K562 (cell line): Measurements from ENCODE around the gene SPCS3. TPM values are rescaled to one million over a fixed set of nuclear protein-coding genes. Genes with fewer than 3 reads are reported as not detected.

ENCODE experiments used
- ATAC-seq: fragments of 200-7000 bp; cut with Tn5 transposase; 3 replicates; pipeline ENCODE4 v1.9.1; 2020; ENCODE audit warnings: moderate library complexity
- BruUV-seq: library from RNA; stranded (reverse); fragments of 400-500 nt; replicated peaks from 2 replicates; lab custom pipeline; 2021; lab: Mats Ljungman, UMichigan
- CTCF ChIA-PET: fragments of 300-600 bp; formaldehyde crosslinking; extraction: SDS; loops from one replicate; lab custom pipeline; 2021; ENCODE audit warnings: low intra/inter-chr PET ratio; lab: Yijun Ruan, JAX
- POLR2A ChIA-PET: fragments of 300-600, 350-650 bp; sonication (Branson Sonifier 250); formaldehyde crosslinking; extraction: SDS; loops from one replicate; lab custom pipeline; 2021; ENCODE audit warnings: antibody characterized with exemption, inconsistent platforms; lab: Yijun Ruan, JAX
- DNase-seq, 4 experiments: peaks; one replicate each; pipeline versions ENCODE4 v3.0.0 to v3.0.0-alpha.2; 2011 to 2018; ENCODE audit warnings: low spot score in 3 of 4, mixed read lengths in 3 of 4; ENCODE audit errors: extremely low read depth in 1 of 4
- FAIRE-seq: peaks from 2 replicates; lab custom pipeline; 2011; peaks lifted over from hg19 to GRCh38; lab: Jason Lieb, UNC
- H2AFZ ChIP-seq: 2 replicates; pipeline ENCODE4 v1.6.0; 2011; ENCODE audit warnings: low read depth, low read length, control low read depth, inconsistent platforms
- H3K27ac ChIP-seq: fragments of 200-600 bp; 3 replicates; pipeline ENCODE4 v1.8.0; 2011; ENCODE audit warnings: low read depth, mild to moderate bottlenecking, control low read depth, inconsistent platforms, low read length, moderate library complexity, mixed read lengths; ENCODE audit errors: extremely low read depth
- H3K27me3 ChIP-seq, 2 experiments: fragments of 300-600 bp in 1 of 2; 2 replicates in 1 of 2; 3 replicates in 1 of 2; pipeline versions ENCODE4 v1.6.0 to v1.8.0; 2011; ENCODE audit warnings: inconsistent platforms in 2 of 2, low read length in 2 of 2, mild to moderate bottlenecking in 1 of 2, mixed read lengths in 1 of 2, moderate library complexity in 1 of 2; ENCODE audit not compliant: control insufficient read depth in 2 of 2, insufficient read depth in 2 of 2
- H3K36me3 ChIP-seq: fragments of 300-600 bp; 3 replicates; pipeline ENCODE4 v1.8.0; 2011; ENCODE audit warnings: mild to moderate bottlenecking, low read length, inconsistent platforms; ENCODE audit not compliant: control insufficient read depth, insufficient read depth
- H3K4me1 ChIP-seq, 2 experiments: fragments of 200-600 bp in 1 of 2; replicated peaks in 1 of 2; 2 replicates in 1 of 2; 3 replicates in 1 of 2; pipeline versions ENCODE4 v1.5.1 to v1.8.0; 2011; ENCODE audit warnings: inconsistent platforms in 2 of 2, low read length in 2 of 2, mild to moderate bottlenecking in 1 of 2, mixed read lengths in 1 of 2, moderate library complexity in 1 of 2; ENCODE audit not compliant: control insufficient read depth in 2 of 2, insufficient read depth in 2 of 2
- H3K4me2 ChIP-seq: 2 replicates; pipeline ENCODE4 v1.6.1; 2011; ENCODE audit warnings: low read length, control low read depth, inconsistent platforms, mixed read lengths; ENCODE audit not compliant: insufficient read depth
- H3K4me3 ChIP-seq: fragments of 200-600 bp; sonication (generic), shearing (Covaris generic); 2 replicates; pipeline ENCODE4 v1.5.1; 2016; ENCODE audit warnings: control low read depth, inconsistent platforms
- H3K79me2 ChIP-seq: fragments of 200-600 bp; 3 replicates; pipeline ENCODE4 v1.8.0; 2011; ENCODE audit warnings: low read length, inconsistent platforms; ENCODE audit not compliant: control insufficient read depth, insufficient read depth
- H3K9ac ChIP-seq, 2 experiments: 2 replicates each; pipeline versions ENCODE4 v1.6.0 to v1.6.1; 2011; ENCODE audit warnings: low read depth in 2 of 2, low read length in 2 of 2, control low read depth in 1 of 2, inconsistent platforms in 1 of 2, mild to moderate bottlenecking in 1 of 2, mixed read lengths in 1 of 2; ENCODE audit not compliant: insufficient read depth in 1 of 2
- H3K9me1 ChIP-seq: one replicate; pipeline ENCODE4 v1.6.0; 2011; ENCODE audit warnings: inconsistent platforms, mild to moderate bottlenecking, low read length, moderate library complexity; ENCODE audit not compliant: control insufficient read depth, insufficient read depth
- H3K9me3 ChIP-seq: replicated peaks from 2 replicates; pipeline ENCODE4 v1.5.1; 2011; ENCODE audit warnings: low read depth, low read length, inconsistent platforms; ENCODE audit not compliant: control insufficient read depth, insufficient read depth
- H4K20me1 ChIP-seq: replicated peaks from 2 replicates; pipeline ENCODE4 v1.6.1; 2011; ENCODE audit warnings: low read length, inconsistent platforms, mixed read lengths; ENCODE audit not compliant: control insufficient read depth, insufficient read depth
- ATF3 ChIP-seq, 2 experiments: fragments of 450-650 bp in 1 of 2; sonication (generic) in 1 of 2; formaldehyde crosslinking in 1 of 2; IDR thresholded peaks in 1 of 2; conservative IDR thresholded peaks in 1 of 2; 2 replicates each; pipeline versions ENCODE4 v1.6.1 to v1.8.1; 2016 to 2023; ENCODE audit warnings: mild to moderate bottlenecking in 2 of 2, moderate library complexity in 2 of 2, inconsistent platforms in 1 of 2, missing genetic modification reagents in 1 of 2
- CBFA2T2 ChIP-seq: fragments of 450-650 bp; conservative IDR thresholded peaks from 2 replicates; pipeline ENCODE4 v1.6.1; 2017; ENCODE audit warnings: mild to moderate bottlenecking
- CHD1 ChIP-seq: fragments of 200-600 bp; sonication (generic); IDR thresholded peaks from one replicate; pipeline ENCODE4 v1.6.1; 2012; ENCODE audit warnings: mild to moderate bottlenecking, moderate library complexity, low read length, inconsistent platforms
- DNMT1 ChIP-seq: fragments of 450-650 bp; IDR thresholded peaks from 2 replicates; pipeline ENCODE4 v1.6.1; 2016; ENCODE audit warnings: antibody characterized with exemption, mild to moderate bottlenecking
- E2F5 ChIP-seq: sonication (generic); formaldehyde crosslinking; IDR thresholded peaks from 2 replicates; pipeline ENCODE4 v1.8.0; 2022; ENCODE audit warnings: mild to moderate bottlenecking, missing genetic modification reagents
- EP400 ChIP-seq: fragments of 450-650 bp; IDR thresholded peaks from 2 replicates; pipeline ENCODE4 v1.6.1; 2017; ENCODE audit warnings: antibody characterized with exemption, mild to moderate bottlenecking, moderate library complexity
- HNRNPK ChIP-seq: fragments of 200-400 bp; formaldehyde crosslinking; IDR thresholded peaks from one replicate; pipeline ENCODE4 v1.6.1; 2018; ENCODE audit warnings: mild to moderate bottlenecking, low read depth, low read length; ENCODE audit not compliant: poor library complexity, severe bottlenecking
- PHF21A ChIP-seq: fragments of 450-650 bp; IDR thresholded peaks from 2 replicates; pipeline ENCODE4 v1.6.1; 2017; ENCODE audit warnings: low read depth, borderline replicate concordance
- SMAD2 ChIP-seq: fragments of 150-350 bp; IDR thresholded peaks from 2 replicates; pipeline ENCODE4 v1.6.1; 2014; ENCODE audit warnings: low read depth, mild to moderate bottlenecking, low read length
- TCF7 ChIP-seq: sonication (generic); IDR thresholded peaks from 2 replicates; pipeline ENCODE4 v1.6.1; 2016; ENCODE audit warnings: antibody characterized with exemption, borderline replicate concordance
- ZNF518B ChIP-seq: fragments of 250-450 bp; sonication (Bioruptor Pico); IDR thresholded peaks from 2 replicates; pipeline ENCODE4 v1.5.0; 2021; ENCODE audit warnings: mild to moderate bottlenecking, moderate library complexity
- ZNF561 ChIP-seq: fragments of 450-650 bp; formaldehyde crosslinking; conservative IDR thresholded peaks from 2 replicates; pipeline ENCODE4 v1.4.0; 2020; ENCODE audit warnings: mild to moderate bottlenecking, moderate library complexity
- WGBS: fragments of 100-300 bp; shearing (Covaris generic); methylation state at CpG from one replicate; pipeline ENCODE4 v1.1.6; 2016; ENCODE audit warnings: low coverage, mixed read lengths; ENCODE audit not compliant: insufficient coverage; ENCODE audit errors: missing lambda C conversion rate; 5-methylcytosine and 5-hydroxymethylcytosine counted together
- in situ Hi-C: fragments of 300-500 bp; cut with MboI; formaldehyde crosslinking; loops from 4 replicates; pipeline ENCODE4 v1.15.0; 2018; ENCODE audit warnings: inconsistent platforms, mixed read lengths
- intact Hi-C: fragments of 100-400 bp; cut with micrococcal nuclease; formaldehyde crosslinking; loops from 2 replicates; pipeline ENCODE4 v1.14.2; 2022
- polyA plus RNA-seq, 8 experiments: library from polyadenylated mRNA; depleted of rRNA in 4 of 8; stranded (reverse) in 5 of 8; unstranded in 3 of 8; fragments of >200 nt; fragmentation: Nextera tagmentation in 2 of 8; fragmentation: Illumina TruSeq in 1 of 8; extraction: Ambion mirVana in 2 of 8; extraction: Trizol in 1 of 8; gene quantifications; 2 replicates each; pipeline versions ENCODE4 v1.2.1 to v1.2.3, GENCODE V29; 2011 to 2014; ENCODE audit warnings: inconsistent platforms in 1 of 8, missing spikeins in 1 of 8
- total RNA-seq, 7 experiments: library from RNA; depleted of rRNA in 6 of 7; stranded (reverse); fragments of >200 nt in 6 of 7; fragmentation: Illumina TruSeq in 2 of 7; extraction: Trizol in 2 of 7; gene quantifications; 2 replicates each; pipeline versions ENCODE4 v1.2.1 to v1.2.3, GENCODE V29; 2011 to 2021; ENCODE audit warnings: low replicate concordance in 1 of 7

SPCS3 gene
- total and polyA plus RNA-seq, 9 of the 15 experiments (the other 6 are each of a cell fraction or from before 2014, with no cell fraction given): 64.6 to 196 (median 85.4) TPM

DNA sequence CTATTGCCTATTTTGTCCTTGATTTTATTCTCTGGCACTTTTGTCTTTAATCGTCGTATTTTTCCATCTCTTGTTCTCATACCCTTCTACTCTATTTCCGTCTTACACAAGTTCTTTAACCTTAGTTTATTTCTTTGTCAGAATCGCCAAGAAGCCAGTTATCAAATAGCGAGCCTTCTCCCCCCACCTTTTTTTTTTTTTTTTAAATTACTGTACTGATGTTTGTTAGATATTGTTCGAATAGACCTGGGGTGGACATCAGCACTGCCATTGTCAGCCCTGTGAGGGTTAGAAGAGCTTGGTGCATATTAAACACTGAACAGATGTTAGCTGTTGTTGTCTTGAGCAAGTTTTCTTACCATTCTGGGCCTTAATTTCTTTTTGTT lies 1.2 kb downstream of the SPCS3 start:
- POLR2A ChIA-PET: interaction anchor here (0.8 kb wide), 1 partner anchor 10 kb away, joined by 3 read pairs; no protein-coding TSS in a partner anchor
- no peaks in the 10 kb centered on the region for H3K27me3 ChIP-seq
- intact Hi-C loops: loop anchor here (10.0 kb wide), 1 partner anchor 1666 kb away; no protein-coding TSS in a partner anchor
- TF ChIP-seq TCF7 (no peak), CHD1 (peak; percentile 24), ATF3 (IDR thresholded peaks at IDR 0.05) (no peak), ATF3 (CRISPR knock-in tag; conservative IDR thresholded peaks at IDR 0.05) (no peak), ZNF518B (CRISPR knock-in tag) (no peak), DNMT1 (no peak), ZNF561 (no peak), EP400 (0 out of 2 replicates have a peak, but pooled peaks have one; percentile 0), HNRNPK (no peak), CBFA2T2 (no peak), SMAD2 (no peak), E2F5 (no peak), PHF21A (no peak)

More for the DNA sequence above, 1.2 kb downstream of the SPCS3 start:
- H3K9ac ChIP-seq: peak overlapping the region; percentile 95 to 99; a peak in 3 of 4 replicates
- no peak for FAIRE-seq
- CTCF ChIA-PET: no interaction called here
- H3K27ac ChIP-seq: peak overlapping the region; percentile 97
- peak; percentile 31 for ATAC-seq
- H3K9me3 ChIP-seq: no peaks in the 10 kb centered on the region
- peak in 2 of 4 experiments; percentile 20 to 24 for DNase-seq
- no peak overlapping the region for H2AFZ ChIP-seq
- H3K36me3 ChIP-seq: peaks cover 31% of the 10 kb centered on the region; the same call in 2 of the 3 replicates
- in situ Hi-C loops: no loop called here
- BruUV-seq: no TSS peak
- WGBS: 3% methylated on average over 5 of the region's 6 CpGs
- H3K4me1 ChIP-seq: peaks cover 0 to 7% of the 10 kb centered on the region in 2 experiments; a peak in 3 of 5 replicates
- no peaks in the 10 kb centered on the region for H3K9me1 ChIP-seq
- H3K4me2 ChIP-seq: peak overlapping the region; percentile 93
- peaks cover 8% of the 10 kb centered on the region; the same call in 1 of the 2 replicates for H4K20me1 ChIP-seq
- peaks cover 62% of the 10 kb centered on the region for H3K79me2 ChIP-seq
- H3K4me3 ChIP-seq: peak overlapping the region; percentile 92
